SK-N-SH treated with all-trans-retinoic acid at 6 μM for 48 hours (cell line): ENCODE results near the gene GNPTG.

Source experiments
- CSDC2 ChIP-seq: fragments of 250-450 bp; sonication (Bioruptor Pico); IDR thresholded peaks from 2 replicates; pipeline ENCODE4 v1.5.0; 2020; ENCODE audit warnings: mild to moderate bottlenecking, moderate library complexity
- ZFP30 ChIP-seq: fragments of 450-650 bp; formaldehyde crosslinking; IDR thresholded peaks from 2 replicates; pipeline ENCODE4 v1.5.0; 2022; ENCODE audit warnings: mild to moderate bottlenecking, moderate library complexity

DNA sequence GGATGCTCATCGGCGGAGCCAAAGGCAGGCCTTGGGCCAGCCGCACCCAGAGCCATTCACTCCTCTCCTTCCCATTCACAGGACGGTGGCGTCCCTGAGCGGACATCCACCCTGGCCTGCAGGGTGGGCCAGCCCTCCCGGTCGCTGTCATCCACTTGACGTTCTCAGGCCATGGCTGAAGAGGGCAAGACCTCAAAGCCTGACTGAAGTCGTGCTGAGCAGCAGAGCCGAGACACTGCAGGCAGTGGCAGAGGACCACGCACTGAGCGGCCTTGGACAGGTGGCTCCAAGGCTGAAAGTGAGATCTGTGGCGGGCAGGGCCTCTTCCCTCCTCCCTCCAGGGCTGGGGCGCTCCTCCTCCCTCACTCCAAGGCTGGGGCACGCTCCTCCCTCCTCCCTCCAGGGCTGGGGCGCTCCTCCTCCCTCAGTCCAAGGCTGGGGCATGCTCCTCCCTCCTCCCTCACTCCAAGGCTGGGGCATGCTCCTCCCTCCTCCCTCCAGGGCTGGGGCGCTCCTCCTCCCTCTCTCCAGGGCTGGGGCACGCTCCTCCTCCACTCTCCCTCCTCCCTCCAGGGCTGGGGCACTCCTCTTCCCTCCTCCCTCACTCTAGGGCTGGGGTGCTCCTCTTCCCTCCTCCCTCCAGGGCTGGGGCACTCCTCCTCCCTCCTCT, 24.1 kb downstream of the GNPTG start:
- TF ChIP-seq ZFP30 (CRISPR knock-in tag) (no peak), CSDC2 (CRISPR knock-in tag) (no peak)
